ENCODE results near the gene OR8G1.

Gene OR8G1

GRCh38 chr11:124199702-124200101 is 41.2 kb upstream of the OR8G1 start:
- no peak overlapping the region for H3K4me3 ChIP-seq (ENCODE audit: control insufficient read depth in 1 of 7, extremely low read depth in 1 of 7, insufficient read depth in 4 of 7, low read depth in 2 of 7, low read length in 6 of 7)
- no peaks in the 10 kb centered on the region for H3K27me3 ChIP-seq (replicated peaks in 2 of 5; ENCODE audit: control insufficient read depth in 4 of 5, insufficient read depth in 5 of 5, low read length in 4 of 5)
- WGBS (ENCODE audit: insufficient coverage): 92% methylated on average over 1 of the region's 1 CpG
- H3K9me3 ChIP-seq (ENCODE audit: control extremely low read depth in 1 of 5, control insufficient read depth in 4 of 5, insufficient read depth in 2 of 5, low read depth in 1 of 5, low read length in 4 of 5): peaks cover 0 to 2% (median 0%) of the 10 kb centered on the region in 5 experiments
- no peaks in the 10 kb centered on the region for H3K4me1 ChIP-seq (ENCODE audit: control extremely low read depth in 1 of 4, control insufficient read depth in 4 of 4, insufficient read depth in 4 of 4, low read length in 3 of 4)
- H3K36me3 ChIP-seq (ENCODE audit: control insufficient read depth in 4 of 4, insufficient read depth in 4 of 4, low read length in 3 of 4): no peaks in the 10 kb centered on the region
- DNase-seq: no peak
- ChIA-PET POLR2A (no interaction called here), CTCF (no interaction called here)
- no peak overlapping the region for H3K27ac ChIP-seq (ENCODE audit: insufficient read depth in 1 of 2, low read depth in 1 of 2, low read length in 2 of 2, poor library complexity in 1 of 2, severe bottlenecking in 2 of 2)

GRCh38 chr11:124200671-124201070 is 40.2 kb upstream of the OR8G1 start:
- Histone ChIP-seq H3K4me3 (ENCODE audit: control insufficient read depth in 1 of 7, extremely low read depth in 1 of 7, insufficient read depth in 4 of 7, low read depth in 2 of 7, low read length in 6 of 7) (no peak overlapping the region), H3K27ac (ENCODE audit: insufficient read depth in 1 of 2, low read depth in 1 of 2, low read length in 2 of 2, poor library complexity in 1 of 2, severe bottlenecking in 2 of 2) (no peak overlapping the region), H3K27me3 (replicated peaks in 2 of 5; ENCODE audit: control insufficient read depth in 4 of 5, insufficient read depth in 5 of 5, low read length in 4 of 5) (no peaks in the 10 kb centered on the region), H3K4me1 (ENCODE audit: control extremely low read depth in 1 of 4, control insufficient read depth in 4 of 4, insufficient read depth in 4 of 4, low read length in 3 of 4) (no peaks in the 10 kb centered on the region), H3K36me3 (ENCODE audit: control insufficient read depth in 4 of 4, insufficient read depth in 4 of 4, low read length in 3 of 4) (no peaks in the 10 kb centered on the region), H3K9me3 (ENCODE audit: control extremely low read depth in 1 of 5, control insufficient read depth in 4 of 5, insufficient read depth in 2 of 5, low read depth in 1 of 5, low read length in 4 of 5) (peaks cover 0 to 2% (median 0%) of the 10 kb centered on the region in 5 experiments)
- DNase-seq: no peak
- CTCF ChIA-PET: interaction anchor here (2.6 kb wide), 1 partner anchor 8 kb away, joined by 6 read pairs; no protein-coding TSS in a partner anchor
- 96% methylated on average over 14 of the region's 16 CpGs for WGBS (ENCODE audit: insufficient coverage)
- POLR2A ChIA-PET: no interaction called here

- 83% methylated on average over 2 of the region's 3 CpGs for WGBS (ENCODE audit: insufficient coverage)
- POLR2A ChIA-PET: no interaction called here
- H3K4me3 ChIP-seq (ENCODE audit: control insufficient read depth in 1 of 7, extremely low read depth in 1 of 7, insufficient read depth in 4 of 7, low read depth in 2 of 7, low read length in 6 of 7): no peak overlapping the region
- no peak overlapping the region for H3K27ac ChIP-seq (ENCODE audit: insufficient read depth in 1 of 2, low read depth in 1 of 2, low read length in 2 of 2, poor library complexity in 1 of 2, severe bottlenecking in 2 of 2)
- CTCF ChIA-PET: no interaction called here
- DNase-seq: no peak
- peaks cover 0 to 10% (median 3%) of the 10 kb centered on the region in 4 experiments for H3K4me1 ChIP-seq (ENCODE audit: control extremely low read depth in 1 of 4, control insufficient read depth in 4 of 4, insufficient read depth in 4 of 4, low read length in 3 of 4)
- no peaks in the 10 kb centered on the region for H3K27me3 ChIP-seq (replicated peaks in 2 of 5; ENCODE audit: control insufficient read depth in 4 of 5, insufficient read depth in 5 of 5, low read length in 4 of 5)
- no peaks in the 10 kb centered on the region for H3K36me3 ChIP-seq (ENCODE audit: control insufficient read depth in 4 of 4, insufficient read depth in 4 of 4, low read length in 3 of 4)
- peaks cover 0 to 2% (median 0%) of the 10 kb centered on the region in 5 experiments for H3K9me3 ChIP-seq (ENCODE audit: control extremely low read depth in 1 of 5, control insufficient read depth in 4 of 5, insufficient read depth in 2 of 5, low read depth in 1 of 5, low read length in 4 of 5)
Observed at GRCh38 chr11:124202951-124203350, 37.9 kb upstream of the OR8G1 start.

GRCh38 chr11:124204008-124204407 is 36.9 kb upstream of the OR8G1 start:
- POLR2A ChIA-PET: interaction anchor here (0.6 kb wide), 1 partner anchor 610 kb away, joined by 3 read pairs; no protein-coding TSS in a partner anchor
- WGBS (ENCODE audit: insufficient coverage): 100% methylated on average over 4 of the region's 5 CpGs
- no peaks in the 10 kb centered on the region for H3K9me3 ChIP-seq (ENCODE audit: control extremely low read depth in 1 of 5, control insufficient read depth in 4 of 5, insufficient read depth in 2 of 5, low read depth in 1 of 5, low read length in 4 of 5)
- no peak for DNase-seq
- H3K36me3 ChIP-seq (ENCODE audit: control insufficient read depth in 4 of 4, insufficient read depth in 4 of 4, low read length in 3 of 4): no peaks in the 10 kb centered on the region
- H3K4me1 ChIP-seq (ENCODE audit: control extremely low read depth in 1 of 4, control insufficient read depth in 4 of 4, insufficient read depth in 4 of 4, low read length in 3 of 4): peaks cover 0 to 10% (median 3%) of the 10 kb centered on the region in 4 experiments
- no peak overlapping the region for H3K4me3 ChIP-seq (ENCODE audit: control insufficient read depth in 1 of 7, extremely low read depth in 1 of 7, insufficient read depth in 4 of 7, low read depth in 2 of 7, low read length in 6 of 7)
- CTCF ChIA-PET: no interaction called here
- H3K27ac ChIP-seq (ENCODE audit: insufficient read depth in 1 of 2, low read depth in 1 of 2, low read length in 2 of 2, poor library complexity in 1 of 2, severe bottlenecking in 2 of 2): no peak overlapping the region
- no peaks in the 10 kb centered on the region for H3K27me3 ChIP-seq (replicated peaks in 2 of 5; ENCODE audit: control insufficient read depth in 4 of 5, insufficient read depth in 5 of 5, low read length in 4 of 5)

GRCh38 chr11:124207102-124207792 is 33.6 kb upstream of the OR8G1 start:
- no peaks in the 10 kb centered on the region for H3K9me3 ChIP-seq (ENCODE audit: control extremely low read depth in 1 of 5, control insufficient read depth in 4 of 5, insufficient read depth in 2 of 5, low read depth in 1 of 5, low read length in 4 of 5)
- no peak overlapping the region for H3K4me3 ChIP-seq (ENCODE audit: control insufficient read depth in 1 of 7, extremely low read depth in 1 of 7, insufficient read depth in 4 of 7, low read depth in 2 of 7, low read length in 6 of 7)
- DNase-seq: peak; percentile 73 to 92 (median 85)
- peaks cover 0 to 10% (median 3%) of the 10 kb centered on the region in 4 experiments for H3K4me1 ChIP-seq (ENCODE audit: control extremely low read depth in 1 of 4, control insufficient read depth in 4 of 4, insufficient read depth in 4 of 4, low read length in 3 of 4)
- ChIA-PET CTCF (interaction anchor here (0.9 to 1.5 kb wide), 2 partner anchors 13 to 136 kb away, joined by 3 to 4 read pairs; no protein-coding TSS in a partner anchor), POLR2A (no interaction called here)
- H3K27me3 ChIP-seq (replicated peaks in 2 of 5; ENCODE audit: control insufficient read depth in 4 of 5, insufficient read depth in 5 of 5, low read length in 4 of 5): no peaks in the 10 kb centered on the region
- H3K27ac ChIP-seq (ENCODE audit: insufficient read depth in 1 of 2, low read depth in 1 of 2, low read length in 2 of 2, poor library complexity in 1 of 2, severe bottlenecking in 2 of 2): peak overlapping the region in 1 of 2 experiments; percentile 64
- WGBS (ENCODE audit: insufficient coverage): 66% methylated on average over 4 of the region's 6 CpGs
- H3K36me3 ChIP-seq (ENCODE audit: control insufficient read depth in 4 of 4, insufficient read depth in 4 of 4, low read length in 3 of 4): no peaks in the 10 kb centered on the region

GRCh38 chr11:124209824-124210357 is 31.0 kb upstream of the OR8G1 start:
- no peaks in the 10 kb centered on the region for H3K9me3 ChIP-seq (ENCODE audit: control extremely low read depth in 1 of 5, control insufficient read depth in 4 of 5, insufficient read depth in 2 of 5, low read depth in 1 of 5, low read length in 4 of 5)
- no peak overlapping the region for H3K4me3 ChIP-seq (ENCODE audit: control insufficient read depth in 1 of 7, extremely low read depth in 1 of 7, insufficient read depth in 4 of 7, low read depth in 2 of 7, low read length in 6 of 7)
- H3K36me3 ChIP-seq (ENCODE audit: control insufficient read depth in 4 of 4, insufficient read depth in 4 of 4, low read length in 3 of 4): no peaks in the 10 kb centered on the region
- no peaks in the 10 kb centered on the region for H3K27me3 ChIP-seq (replicated peaks in 2 of 5; ENCODE audit: control insufficient read depth in 4 of 5, insufficient read depth in 5 of 5, low read length in 4 of 5)
- DNase-seq: no peak
- CTCF ChIA-PET: no interaction called here
- POLR2A ChIA-PET: no interaction called here
- 100% methylated on average over 5 of the region's 6 CpGs for WGBS (ENCODE audit: insufficient coverage)
- H3K27ac ChIP-seq (ENCODE audit: insufficient read depth in 1 of 2, low read depth in 1 of 2, low read length in 2 of 2, poor library complexity in 1 of 2, severe bottlenecking in 2 of 2): no peak overlapping the region
- H3K4me1 ChIP-seq (ENCODE audit: control extremely low read depth in 1 of 4, control insufficient read depth in 4 of 4, insufficient read depth in 4 of 4, low read length in 3 of 4): peaks cover 0 to 10% (median 3%) of the 10 kb centered on the region in 4 experiments

GRCh38 chr11:124210421-124210820 is 30.5 kb upstream of the OR8G1 start:
- Histone ChIP-seq H3K4me1 (ENCODE audit: control extremely low read depth in 1 of 4, control insufficient read depth in 4 of 4, insufficient read depth in 4 of 4, low read length in 3 of 4) (peaks cover 0 to 10% (median 3%) of the 10 kb centered on the region in 4 experiments), H3K4me3 (ENCODE audit: control insufficient read depth in 1 of 7, extremely low read depth in 1 of 7, insufficient read depth in 4 of 7, low read depth in 2 of 7, low read length in 6 of 7) (no peak overlapping the region), H3K9me3 (ENCODE audit: control extremely low read depth in 1 of 5, control insufficient read depth in 4 of 5, insufficient read depth in 2 of 5, low read depth in 1 of 5, low read length in 4 of 5) (no peaks in the 10 kb centered on the region), H3K36me3 (ENCODE audit: control insufficient read depth in 4 of 4, insufficient read depth in 4 of 4, low read length in 3 of 4) (no peaks in the 10 kb centered on the region), H3K27ac (ENCODE audit: insufficient read depth in 1 of 2, low read depth in 1 of 2, low read length in 2 of 2, poor library complexity in 1 of 2, severe bottlenecking in 2 of 2) (no peak overlapping the region), H3K27me3 (replicated peaks in 2 of 5; ENCODE audit: control insufficient read depth in 4 of 5, insufficient read depth in 5 of 5, low read length in 4 of 5) (no peaks in the 10 kb centered on the region)
- DNase-seq: no peak
- WGBS (ENCODE audit: insufficient coverage): 97% methylated on average over 5 of the region's 5 CpGs
- CTCF ChIA-PET: no interaction called here
- POLR2A ChIA-PET: no interaction called here
